ENCODE results near the gene ZBTB2.
"Not testable (repeated sequence)": the region's sequence is repeated elsewhere in the genome, so short reads cannot be mapped to it uniquely, and the experiment has no call there.

DNA sequence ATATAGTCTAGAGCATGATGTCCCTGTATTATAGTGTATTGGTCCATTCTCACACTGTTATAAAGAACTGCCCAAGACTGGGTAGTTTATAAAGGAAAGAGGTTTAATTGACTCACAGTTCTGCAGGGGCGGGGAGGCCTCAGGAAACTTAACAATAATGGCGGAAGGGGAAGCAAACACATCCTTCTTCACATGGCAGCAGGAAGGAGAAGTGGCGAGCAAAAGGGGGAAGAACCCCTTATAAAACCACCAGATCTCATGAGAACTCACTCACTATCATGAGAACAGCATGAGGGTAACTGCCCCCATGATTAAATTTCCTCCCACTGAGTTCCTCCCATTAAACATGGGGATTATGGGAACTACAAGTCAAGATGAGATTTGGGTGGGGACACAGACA lies 75.7 kb downstream of the ZBTB2 start:
- TF ChIP-seq PAX5 (IDR thresholded peaks at IDR 0.05; ENCODE audit: insufficient read depth, low read length, severe bottlenecking); POLR2A (IDR thresholded peaks at IDR 0.05; ENCODE audit: low read depth, low read length): not testable (repeated sequence)

All from GM12891 (cell line).